ENCODE results near the gene RGS9. TPM values are rescaled to one million over a fixed set of nuclear protein-coding genes. Genes with fewer than 3 reads are reported as not detected.

The RGS9 gene
- total RNA-seq, 1 donor from 2014 or later, result 1.8 TPM

Other genes with a start within 250 kb of the RGS9 start
- 6.8 and 12.4 TPM in 2 replicates for gene LRRC37A3, start 217.9 kb upstream of the RGS9 start, total RNA-seq
- 52.7 and 56.3 TPM in 2 replicates for gene GNA13, start 80.6 kb upstream of the RGS9 start, total RNA-seq